GM12878 (cell line): ENCODE data around the gene BSND. TPM values are rescaled to one million over a fixed set of nuclear protein-coding genes. Genes with fewer than 3 reads are reported as not detected.

Experiments used
- ATAC-seq: fragments of 200-7000 bp; cut with Tn5 transposase; 3 replicates; pipeline ENCODE4 v1.9.1; 2020; ENCODE audit warnings: mild to moderate bottlenecking, moderate library complexity
- BruUV-seq: library from RNA; stranded (reverse); fragments of 400-500 nt; replicated peaks from 2 replicates; lab custom pipeline; 2021; lab: Mats Ljungman, UMichigan
- CTCF ChIA-PET: fragments of 300-600 bp; sonication (Branson Sonifier 250); formaldehyde crosslinking; extraction: SDS; loops from one replicate; lab custom pipeline; 2021; ENCODE audit warnings: inconsistent platforms; lab: Yijun Ruan, JAX
- POLR2A ChIA-PET: fragments of 350-600 bp; formaldehyde crosslinking; extraction: SDS; loops from one replicate; lab custom pipeline; 2021; ENCODE audit warnings: inconsistent platforms; lab: Charles Lee
- RAD21 ChIA-PET: fragments of 300-600 bp; sonication (Branson Sonifier 250); formaldehyde crosslinking; loops from one replicate; lab custom pipeline; 2023; ENCODE audit warnings: antibody characterized with exemption; ENCODE audit not compliant: unreplicated experiment; lab: Charles Lee
- SMC1A ChIA-PET: fragments of 300-600 bp; sonication (Branson Sonifier 250); formaldehyde crosslinking; loops from one replicate; lab custom pipeline; 2023; ENCODE audit not compliant: unreplicated experiment, uncharacterized antibody; lab: Charles Lee
- DNase-seq: peaks from one replicate; pipeline ENCODE4 v3.0.0-alpha.2; 2011; ENCODE audit warnings: low read depth, low spot score
- FAIRE-seq: peaks from 3 replicates; lab custom pipeline; 2011; peaks lifted over from hg19 to GRCh38; lab: Jason Lieb, UNC
- H2AFZ ChIP-seq: 2 replicates; pipeline ENCODE4 v1.6.0; 2011; ENCODE audit warnings: low read depth, low read length, control low read depth; ENCODE audit not compliant: control insufficient read depth
- H3K27ac ChIP-seq: 2 replicates; pipeline ENCODE4 v1.5.1; 2011; ENCODE audit warnings: control low read depth; ENCODE audit not compliant: control insufficient read depth, insufficient read depth
- H3K27me3 ChIP-seq, 2 experiments: replicated peaks in 1 of 2; 2 replicates each; pipeline versions ENCODE4 v1.6.0 to v1.6.1; 2011; ENCODE audit warnings: low read length in 1 of 2; ENCODE audit not compliant: control insufficient read depth in 2 of 2, insufficient read depth in 2 of 2
- H3K36me3 ChIP-seq, 2 experiments: 2 replicates each; pipeline ENCODE4 v1.5.1; 2011; ENCODE audit warnings: low read length in 1 of 2; ENCODE audit not compliant: control insufficient read depth in 2 of 2, insufficient read depth in 2 of 2
- H3K4me1 ChIP-seq: 2 replicates; pipeline ENCODE4 v1.6.1; 2011; ENCODE audit warnings: mild to moderate bottlenecking, low read length, moderate library complexity, mixed read lengths; ENCODE audit not compliant: control insufficient read depth, insufficient read depth
- H3K4me2 ChIP-seq: 2 replicates; pipeline ENCODE4 v1.6.0; 2011; ENCODE audit warnings: control low read depth; ENCODE audit not compliant: control insufficient read depth, insufficient read depth
- H3K4me3 ChIP-seq: fragments of 200-600 bp; sonication (generic); 2 replicates; pipeline ENCODE4 v1.5.1; 2016
- H3K79me2 ChIP-seq: 2 replicates; pipeline ENCODE4 v1.6.0; 2011; ENCODE audit warnings: low read length; ENCODE audit not compliant: control insufficient read depth, insufficient read depth
- H3K9ac ChIP-seq: 2 replicates; pipeline ENCODE4 v1.8.0; 2011; ENCODE audit warnings: low read length, control low read depth, mixed read lengths; ENCODE audit not compliant: control insufficient read depth, insufficient read depth
- H3K9me3 ChIP-seq: replicated peaks from 3 replicates; pipeline ENCODE4 v1.5.1; 2011; ENCODE audit warnings: mild to moderate bottlenecking, low read length; ENCODE audit not compliant: control insufficient read depth, insufficient read depth
- H4K20me1 ChIP-seq: 2 replicates; pipeline ENCODE4 v1.6.0; 2011; ENCODE audit not compliant: control insufficient read depth, insufficient read depth
- BMI1 ChIP-seq: fragments of 450-650 bp; IDR thresholded peaks from 2 replicates; pipeline ENCODE4 v1.6.1; 2016; ENCODE audit warnings: mild to moderate bottlenecking, moderate library complexity, borderline replicate concordance
- BRCA1 ChIP-seq: IDR thresholded peaks from 2 replicates; pipeline ENCODE4 v1.6.1; 2011; ENCODE audit warnings: low read depth, low read length, improper control_type of control experiment
- CBX3 ChIP-seq: fragments of 200-600 bp; sonication (generic); IDR thresholded peaks from 2 replicates; pipeline ENCODE4 v1.6.1; 2016; ENCODE audit warnings: low read depth, borderline replicate concordance
- KAT2A ChIP-seq: conservative IDR thresholded peaks from 2 replicates; pipeline ENCODE4 v1.6.1; 2011; ENCODE audit warnings: low read depth, low read length; ENCODE audit not compliant: control insufficient read depth
- KDM1A ChIP-seq: fragments of 200-600 bp; sonication (generic); IDR thresholded peaks from 2 replicates; pipeline ENCODE4 v1.6.1; 2016; ENCODE audit warnings: borderline replicate concordance
- KLF5 ChIP-seq: fragments of 450-650 bp; IDR thresholded peaks from 2 replicates; pipeline ENCODE4 v1.6.1; 2014; ENCODE audit warnings: mild to moderate bottlenecking; ENCODE audit not compliant: partially characterized antibody
- MTA3 ChIP-seq: IDR thresholded peaks from 2 replicates; pipeline ENCODE4 v1.6.1; 2012; ENCODE audit warnings: low read length, inconsistent platforms, borderline replicate concordance
- NBN ChIP-seq: fragments of 450-650 bp; IDR thresholded peaks from 2 replicates; pipeline ENCODE4 v1.6.1; 2016
- NRF1 ChIP-seq: conservative IDR thresholded peaks from 2 replicates; pipeline ENCODE4 v1.6.1; 2011; ENCODE audit warnings: mild to moderate bottlenecking, low read depth, low read length, improper control_type of control experiment
- PML ChIP-seq: IDR thresholded peaks from 2 replicates; pipeline ENCODE4 v1.6.1; 2012; ENCODE audit warnings: low read length, inconsistent platforms
- RUNX3 ChIP-seq: IDR thresholded peaks from 2 replicates; pipeline ENCODE4 v1.6.1; 2012; ENCODE audit warnings: low read length, inconsistent platforms
- SREBF2 ChIP-seq: IDR thresholded peaks from 2 replicates; pipeline ENCODE4 v1.6.1; 2012; ENCODE audit warnings: mild to moderate bottlenecking, low read length
- STAT1 ChIP-seq: fragments of 450-650 bp; conservative IDR thresholded peaks from 2 replicates; pipeline ENCODE4 v1.6.1; 2014; ENCODE audit warnings: antibody characterized with exemption, mild to moderate bottlenecking
- STAT3 ChIP-seq: IDR thresholded peaks from 2 replicates; pipeline ENCODE4 v1.6.1; 2011; ENCODE audit warnings: low read depth, low read length, improper control_type of control experiment
- YY1 ChIP-seq: IDR thresholded peaks from 2 replicates; pipeline ENCODE4 v1.6.1; 2011; ENCODE audit warnings: low read depth, mild to moderate bottlenecking, low read length
- ZNF384 ChIP-seq: IDR thresholded peaks from 2 replicates; pipeline ENCODE4 v1.6.1; 2012; ENCODE audit warnings: low read depth, mild to moderate bottlenecking, low read length, improper control_type of control experiment, borderline replicate concordance
- ZSCAN29 ChIP-seq: fragments of 450-650 bp; IDR thresholded peaks from 2 replicates; pipeline ENCODE4 v1.6.1; 2017; ENCODE audit warnings: mild to moderate bottlenecking, moderate library complexity
- WGBS: methylation state at CpG from one replicate; pipeline ENCODE4 v1.1.6; 2016; ENCODE audit warnings: low lambda C conversion rate; ENCODE audit not compliant: insufficient replicate concordance, insufficient coverage; ENCODE audit errors: missing lambda C conversion rate; 5-methylcytosine and 5-hydroxymethylcytosine counted together
- in situ Hi-C: fragments of 300-500 bp; cut with MboI; formaldehyde crosslinking; loops from 9 replicates; pipeline ENCODE4 v1.14.3; 2018; ENCODE audit warnings: mixed read lengths
- intact Hi-C: fragments of 100-400 bp; cut with micrococcal nuclease; formaldehyde crosslinking; loops from one replicate; pipeline ENCODE4 v1.14.2; 2022; ENCODE audit not compliant: unreplicated experiment
- polyA plus RNA-seq, 11 experiments: library from polyadenylated mRNA; depleted of rRNA in 4 of 11; unstranded in 6 of 11; stranded (reverse) in 5 of 11; fragments of >200 nt; fragmentation: Nextera tagmentation in 4 of 11; fragmentation: Illumina TruSeq in 1 of 11; extraction: Ambion mirVana in 4 of 11; extraction: Trizol in 1 of 11; gene quantifications; 1 replicate in 1 of 11; 2 replicates in 10 of 11; pipeline versions ENCODE4 v1.2.1 to v1.2.3, GENCODE V29; 2011 to 2016; ENCODE audit warnings: inconsistent platforms in 2 of 11, missing spikeins in 2 of 11, low read depth in 1 of 11
- total RNA-seq, 4 experiments: library from RNA; depleted of rRNA in 3 of 4; stranded (reverse); fragments of >200 nt in 3 of 4; fragmentation: Illumina TruSeq in 1 of 4; extraction: Trizol in 1 of 4; gene quantifications; 2 replicates each; pipeline versions ENCODE4 v1.2.1 to v1.2.3, GENCODE V29; 2013 to 2021
- TF ChIP-seq, protein P1 (sequence below): fragments of 450-650 bp; formaldehyde crosslinking; IDR thresholded peaks from 2 replicates; pipeline ENCODE4 v1.4.0; 2022; ENCODE audit warnings: mild to moderate bottlenecking, moderate library complexity
- TF ChIP-seq, protein P2 (sequence below): fragments of 450-650 bp; IDR thresholded peaks from 2 replicates; pipeline ENCODE4 v1.6.1; 2017; ENCODE audit warnings: mild to moderate bottlenecking, low read depth, inconsistent platforms; ENCODE audit not compliant: poor library complexity, severe bottlenecking

The BSND gene
- total and polyA plus RNA-seq, 10 of the 15 experiments (the other 5 are each of a cell fraction or from before 2014, with no cell fraction given), result not detected

DNA sequence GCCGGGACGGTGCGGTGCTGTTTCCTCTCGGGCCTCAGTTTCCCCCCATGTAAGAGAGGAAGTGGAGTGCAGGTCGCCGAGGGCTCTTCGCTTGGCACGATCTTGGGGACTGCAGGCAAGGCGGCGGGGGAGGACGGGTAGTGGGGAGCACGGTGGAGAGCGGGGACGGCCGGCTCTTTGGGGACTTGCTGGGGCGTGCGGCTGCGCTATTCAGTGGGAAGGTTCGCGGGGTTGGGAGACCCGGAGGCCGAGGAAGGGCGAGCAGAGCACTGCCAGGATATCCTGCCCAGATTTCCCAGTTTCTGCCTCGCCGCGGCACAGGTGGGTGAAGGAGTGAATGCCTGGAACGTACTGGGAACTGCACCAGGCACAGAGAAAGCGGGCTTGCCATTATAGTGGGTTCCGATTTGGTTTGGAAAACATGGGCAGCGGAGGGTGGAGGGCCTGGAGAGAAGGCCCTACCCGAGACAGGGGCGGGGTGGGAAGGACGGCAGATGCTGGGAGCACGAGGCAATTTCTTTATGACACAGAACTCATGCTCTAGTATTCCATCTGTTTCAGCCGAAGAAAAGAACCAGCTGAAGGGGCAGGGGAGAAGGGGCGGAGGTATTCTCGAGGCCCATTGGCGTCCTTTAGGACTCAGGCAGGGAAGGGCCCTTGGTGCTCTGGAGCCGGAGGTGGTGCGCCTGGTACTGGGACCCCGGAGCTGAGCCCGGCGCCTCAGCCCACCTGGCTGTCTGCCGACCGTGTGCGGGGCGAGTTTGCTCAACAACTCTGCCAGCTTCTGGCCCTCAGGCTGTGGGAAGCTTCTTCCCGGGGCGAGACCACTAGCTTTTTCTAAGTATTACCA lies 41.6 kb downstream of the BSND start:
- SMC1A ChIA-PET, result interaction anchor here (0.8 kb wide), 1 partner anchor 133 kb away, joined by 3 read pairs; no protein-coding TSS in a partner anchor
- CTCF ChIA-PET, result no interaction called here
- RAD21 ChIA-PET, result no interaction called here
- WGBS, result 35% methylated on average over 47 of the region's 49 CpGs
- Histone ChIP-seq H3K4me3 (no peak overlapping the region), H3K36me3 (no peaks in the 10 kb centered on the region), H3K4me2 (no peak overlapping the region), H2AFZ (no peak overlapping the region), H4K20me1 (no peaks in the 10 kb centered on the region; the same call in 1 of the 2 replicates), H3K9ac (no peak overlapping the region), H3K27ac (no peak overlapping the region), H3K79me2 (no peaks in the 10 kb centered on the region), H3K4me1 (no peaks in the 10 kb centered on the region), H3K27me3 (peaks cover 4 to 8% of the 10 kb centered on the region in 2 experiments), H3K9me3 (no peaks in the 10 kb centered on the region)
- no TSS peak for BruUV-seq
- in situ Hi-C loops (no loop called here), intact Hi-C loops (no loop called here)
- POLR2A ChIA-PET, result no interaction called here
- FAIRE-seq, result no peak
- ATAC-seq, result no peak
- TF ChIP-seq NBN, result no peak
- no peak for TF ChIP-seq KDM1A
- TF ChIP-seq, protein P1, sequence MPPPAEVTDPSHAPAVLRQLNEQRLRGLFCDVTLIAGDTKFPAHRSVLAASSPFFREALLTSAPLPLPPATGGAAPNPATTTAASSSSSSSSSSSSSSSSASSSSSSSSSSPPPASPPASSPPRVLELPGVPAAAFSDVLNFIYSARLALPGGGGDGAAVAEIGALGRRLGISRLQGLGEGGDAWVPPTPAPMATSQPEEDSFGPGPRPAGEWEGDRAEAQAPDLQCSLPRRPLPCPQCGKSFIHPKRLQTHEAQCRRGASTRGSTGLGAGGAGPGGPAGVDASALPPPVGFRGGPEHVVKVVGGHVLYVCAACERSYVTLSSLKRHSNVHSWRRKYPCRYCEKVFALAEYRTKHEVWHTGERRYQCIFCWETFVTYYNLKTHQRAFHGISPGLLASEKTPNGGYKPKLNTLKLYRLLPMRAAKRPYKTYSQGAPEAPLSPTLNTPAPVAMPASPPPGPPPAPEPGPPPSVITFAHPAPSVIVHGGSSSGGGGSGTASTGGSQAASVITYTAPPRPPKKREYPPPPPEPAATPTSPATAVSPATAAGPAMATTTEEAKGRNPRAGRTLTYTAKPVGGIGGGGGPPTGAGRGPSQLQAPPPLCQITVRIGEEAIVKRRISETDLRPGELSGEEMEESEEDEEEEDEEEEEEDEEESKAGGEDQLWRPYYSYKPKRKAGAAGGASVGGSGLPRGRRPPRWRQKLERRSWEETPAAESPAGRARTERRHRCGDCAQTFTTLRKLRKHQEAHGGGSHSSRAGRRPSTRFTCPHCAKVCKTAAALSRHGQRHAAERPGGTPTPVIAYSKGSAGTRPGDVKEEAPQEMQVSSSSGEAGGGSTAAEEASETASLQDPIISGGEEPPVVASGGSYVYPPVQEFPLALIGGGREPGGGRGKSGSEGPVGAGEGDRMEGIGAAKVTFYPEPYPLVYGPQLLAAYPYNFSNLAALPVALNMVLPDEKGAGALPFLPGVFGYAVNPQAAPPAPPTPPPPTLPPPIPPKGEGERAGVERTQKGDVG (CRISPR knock-in tag), result no peak
- TF ChIP-seq ZNF384, result no peak
- TF ChIP-seq YY1, result no peak
- TF ChIP-seq RUNX3, result no peak
- no peak for TF ChIP-seq NRF1
- TF ChIP-seq PML, result no peak
- TF ChIP-seq KAT2A, result no peak
- TF ChIP-seq BRCA1, result no peak
- TF ChIP-seq CBX3, result no peak
- no peak for TF ChIP-seq SREBF2
- TF ChIP-seq, protein P2, sequence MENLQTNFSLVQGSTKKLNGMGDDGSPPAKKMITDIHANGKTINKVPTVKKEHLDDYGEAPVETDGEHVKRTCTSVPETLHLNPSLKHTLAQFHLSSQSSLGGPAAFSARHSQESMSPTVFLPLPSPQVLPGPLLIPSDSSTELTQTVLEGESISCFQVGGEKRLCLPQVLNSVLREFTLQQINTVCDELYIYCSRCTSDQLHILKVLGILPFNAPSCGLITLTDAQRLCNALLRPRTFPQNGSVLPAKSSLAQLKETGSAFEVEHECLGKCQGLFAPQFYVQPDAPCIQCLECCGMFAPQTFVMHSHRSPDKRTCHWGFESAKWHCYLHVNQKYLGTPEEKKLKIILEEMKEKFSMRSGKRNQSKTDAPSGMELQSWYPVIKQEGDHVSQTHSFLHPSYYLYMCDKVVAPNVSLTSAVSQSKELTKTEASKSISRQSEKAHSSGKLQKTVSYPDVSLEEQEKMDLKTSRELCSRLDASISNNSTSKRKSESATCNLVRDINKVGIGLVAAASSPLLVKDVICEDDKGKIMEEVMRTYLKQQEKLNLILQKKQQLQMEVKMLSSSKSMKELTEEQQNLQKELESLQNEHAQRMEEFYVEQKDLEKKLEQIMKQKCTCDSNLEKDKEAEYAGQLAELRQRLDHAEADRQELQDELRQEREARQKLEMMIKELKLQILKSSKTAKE, result no peak
- TF ChIP-seq KLF5, result no peak
- no peak for TF ChIP-seq STAT3
- no peak for TF ChIP-seq MTA3
- TF ChIP-seq ZSCAN29, result no peak
- TF ChIP-seq BMI1, result no peak
- no peak for TF ChIP-seq STAT1
- DNase-seq, result no peak
